GM12878 (cell line): ENCODE data around the gene TMEM140. TPM values are rescaled to one million over a fixed set of nuclear protein-coding genes. Genes with fewer than 3 reads are reported as not detected.

Experiments used
- ATAC-seq: fragments of 200-7000 bp; cut with Tn5 transposase; 3 replicates; pipeline ENCODE4 v1.9.1; 2020; ENCODE audit warnings: mild to moderate bottlenecking, moderate library complexity
- BruUV-seq: library from RNA; stranded (reverse); fragments of 400-500 nt; replicated peaks from 2 replicates; lab custom pipeline; 2021; lab: Mats Ljungman, UMichigan
- CTCF ChIA-PET: fragments of 300-600 bp; sonication (Branson Sonifier 250); formaldehyde crosslinking; extraction: SDS; loops from one replicate; lab custom pipeline; 2021; ENCODE audit warnings: inconsistent platforms; lab: Yijun Ruan, JAX
- POLR2A ChIA-PET: fragments of 350-600 bp; formaldehyde crosslinking; extraction: SDS; loops from one replicate; lab custom pipeline; 2021; ENCODE audit warnings: inconsistent platforms; lab: Charles Lee
- RAD21 ChIA-PET: fragments of 300-600 bp; sonication (Branson Sonifier 250); formaldehyde crosslinking; loops from one replicate; lab custom pipeline; 2023; ENCODE audit warnings: antibody characterized with exemption; ENCODE audit not compliant: unreplicated experiment; lab: Charles Lee
- SMC1A ChIA-PET: fragments of 300-600 bp; sonication (Branson Sonifier 250); formaldehyde crosslinking; loops from one replicate; lab custom pipeline; 2023; ENCODE audit not compliant: unreplicated experiment, uncharacterized antibody; lab: Charles Lee
- DNase-seq: peaks from one replicate; pipeline ENCODE4 v3.0.0-alpha.2; 2011; ENCODE audit warnings: low read depth, low spot score
- FAIRE-seq: peaks from 3 replicates; lab custom pipeline; 2011; peaks lifted over from hg19 to GRCh38; lab: Jason Lieb, UNC
- H2AFZ ChIP-seq: 2 replicates; pipeline ENCODE4 v1.6.0; 2011; ENCODE audit warnings: low read depth, low read length, control low read depth; ENCODE audit not compliant: control insufficient read depth
- H3K27ac ChIP-seq: 2 replicates; pipeline ENCODE4 v1.5.1; 2011; ENCODE audit warnings: control low read depth; ENCODE audit not compliant: control insufficient read depth, insufficient read depth
- H3K27me3 ChIP-seq, 2 experiments: replicated peaks in 1 of 2; 2 replicates each; pipeline versions ENCODE4 v1.6.0 to v1.6.1; 2011; ENCODE audit warnings: low read length in 1 of 2; ENCODE audit not compliant: control insufficient read depth in 2 of 2, insufficient read depth in 2 of 2
- H3K36me3 ChIP-seq, 2 experiments: 2 replicates each; pipeline ENCODE4 v1.5.1; 2011; ENCODE audit warnings: low read length in 1 of 2; ENCODE audit not compliant: control insufficient read depth in 2 of 2, insufficient read depth in 2 of 2
- H3K4me1 ChIP-seq: 2 replicates; pipeline ENCODE4 v1.6.1; 2011; ENCODE audit warnings: mild to moderate bottlenecking, low read length, moderate library complexity, mixed read lengths; ENCODE audit not compliant: control insufficient read depth, insufficient read depth
- H3K4me2 ChIP-seq: 2 replicates; pipeline ENCODE4 v1.6.0; 2011; ENCODE audit warnings: control low read depth; ENCODE audit not compliant: control insufficient read depth, insufficient read depth
- H3K4me3 ChIP-seq: fragments of 200-600 bp; sonication (generic); 2 replicates; pipeline ENCODE4 v1.5.1; 2016
- H3K79me2 ChIP-seq: 2 replicates; pipeline ENCODE4 v1.6.0; 2011; ENCODE audit warnings: low read length; ENCODE audit not compliant: control insufficient read depth, insufficient read depth
- H3K9ac ChIP-seq: 2 replicates; pipeline ENCODE4 v1.8.0; 2011; ENCODE audit warnings: low read length, control low read depth, mixed read lengths; ENCODE audit not compliant: control insufficient read depth, insufficient read depth
- H3K9me3 ChIP-seq: replicated peaks from 3 replicates; pipeline ENCODE4 v1.5.1; 2011; ENCODE audit warnings: mild to moderate bottlenecking, low read length; ENCODE audit not compliant: control insufficient read depth, insufficient read depth
- H4K20me1 ChIP-seq: 2 replicates; pipeline ENCODE4 v1.6.0; 2011; ENCODE audit not compliant: control insufficient read depth, insufficient read depth
- BACH1 ChIP-seq: fragments of 450-650 bp; IDR thresholded peaks from 2 replicates; pipeline ENCODE4 v1.6.1; 2017; ENCODE audit warnings: mild to moderate bottlenecking, borderline replicate concordance
- CHD1 ChIP-seq: IDR thresholded peaks from 2 replicates; pipeline ENCODE4 v1.6.1; 2012; ENCODE audit warnings: low read depth, low read length, improper control_type of control experiment
- CHD2 ChIP-seq: IDR thresholded peaks from 2 replicates; pipeline ENCODE4 v1.6.1; 2011; ENCODE audit warnings: low read depth, low read length, improper control_type of control experiment, borderline replicate concordance
- EED ChIP-seq: sonication (generic); IDR thresholded peaks from 2 replicates; pipeline ENCODE4 v1.6.1; 2016; ENCODE audit warnings: antibody characterized with exemption, low read depth
- ESRRA ChIP-seq: IDR thresholded peaks from 2 replicates; pipeline ENCODE4 v1.6.1; 2012; ENCODE audit warnings: mild to moderate bottlenecking, low read length, improper control_type of control experiment
- FOXK2 ChIP-seq: fragments of 450-650 bp; IDR thresholded peaks from 2 replicates; pipeline ENCODE4 v1.6.1; 2017; ENCODE audit warnings: mild to moderate bottlenecking, moderate library complexity
- FOXM1 ChIP-seq: IDR thresholded peaks from 2 replicates; pipeline ENCODE4 v1.6.1; 2012; ENCODE audit warnings: low read depth, mild to moderate bottlenecking, inconsistent platforms, low read length, moderate library complexity
- GABPA ChIP-seq: IDR thresholded peaks from 2 replicates; pipeline ENCODE4 v1.6.1; 2014; ENCODE audit warnings: antibody characterized with exemption, low read depth, mild to moderate bottlenecking, inconsistent platforms
- HDAC6 ChIP-seq: fragments of 200-600 bp; sonication (generic); IDR thresholded peaks from one replicate; pipeline ENCODE4 v1.8.0; 2017; ENCODE audit warnings: antibody characterized with exemption; ENCODE audit not compliant: unreplicated experiment
- IKZF1 ChIP-seq: fragments of 450-650 bp; conservative IDR thresholded peaks from 2 replicates; pipeline ENCODE4 v1.6.1; 2017; ENCODE audit warnings: antibody characterized with exemption, mild to moderate bottlenecking
- NFXL1 ChIP-seq: fragments of 450-650 bp; IDR thresholded peaks from 2 replicates; pipeline ENCODE4 v1.6.1; 2017; ENCODE audit warnings: antibody characterized with exemption, mild to moderate bottlenecking, borderline replicate concordance
- NKRF ChIP-seq: fragments of 450-650 bp; conservative IDR thresholded peaks from 2 replicates; pipeline ENCODE4 v1.6.1; 2017; ENCODE audit warnings: mild to moderate bottlenecking, moderate library complexity
- PAX5 ChIP-seq: IDR thresholded peaks from 2 replicates; pipeline ENCODE4 v1.6.1; 2011; ENCODE audit warnings: low read depth, low read length, borderline replicate concordance
- POU2F2 ChIP-seq: IDR thresholded peaks from 3 replicates; pipeline ENCODE4 v1.6.1; 2011; ENCODE audit warnings: low read depth, mild to moderate bottlenecking, low read length, borderline replicate concordance
- SMARCA5 ChIP-seq: fragments of 450-650 bp; IDR thresholded peaks from 2 replicates; pipeline ENCODE4 v1.6.1; 2017; ENCODE audit warnings: mild to moderate bottlenecking
- SRF ChIP-seq, 2 experiments: IDR thresholded peaks; 2 replicates each; pipeline ENCODE4 v1.6.1; 2011; ENCODE audit warnings: low read depth in 2 of 2, low read length in 2 of 2, mild to moderate bottlenecking in 1 of 2, moderate library complexity in 1 of 2
- ZNF207 ChIP-seq: fragments of 450-650 bp; IDR thresholded peaks from 2 replicates; pipeline ENCODE4 v1.6.1; 2014; ENCODE audit warnings: antibody characterized with exemption, mild to moderate bottlenecking, borderline replicate concordance
- ZNF687 ChIP-seq: fragments of 450-650 bp; IDR thresholded peaks from 2 replicates; pipeline ENCODE4 v1.6.1; 2017; ENCODE audit warnings: mild to moderate bottlenecking, moderate library complexity
- WGBS: methylation state at CpG from one replicate; pipeline ENCODE4 v1.1.6; 2016; ENCODE audit warnings: low lambda C conversion rate; ENCODE audit not compliant: insufficient replicate concordance, insufficient coverage; ENCODE audit errors: missing lambda C conversion rate; 5-methylcytosine and 5-hydroxymethylcytosine counted together
- in situ Hi-C: fragments of 300-500 bp; cut with MboI; formaldehyde crosslinking; loops from 9 replicates; pipeline ENCODE4 v1.14.3; 2018; ENCODE audit warnings: mixed read lengths
- intact Hi-C: fragments of 100-400 bp; cut with micrococcal nuclease; formaldehyde crosslinking; loops from one replicate; pipeline ENCODE4 v1.14.2; 2022; ENCODE audit not compliant: unreplicated experiment
- polyA plus RNA-seq, 11 experiments: library from polyadenylated mRNA; depleted of rRNA in 4 of 11; unstranded in 6 of 11; stranded (reverse) in 5 of 11; fragments of >200 nt; fragmentation: Nextera tagmentation in 4 of 11; fragmentation: Illumina TruSeq in 1 of 11; extraction: Ambion mirVana in 4 of 11; extraction: Trizol in 1 of 11; gene quantifications; 1 replicate in 1 of 11; 2 replicates in 10 of 11; pipeline versions ENCODE4 v1.2.1 to v1.2.3, GENCODE V29; 2011 to 2016; ENCODE audit warnings: inconsistent platforms in 2 of 11, missing spikeins in 2 of 11, low read depth in 1 of 11
- total RNA-seq, 4 experiments: library from RNA; depleted of rRNA in 3 of 4; stranded (reverse); fragments of >200 nt in 3 of 4; fragmentation: Illumina TruSeq in 1 of 4; extraction: Trizol in 1 of 4; gene quantifications; 2 replicates each; pipeline versions ENCODE4 v1.2.1 to v1.2.3, GENCODE V29; 2013 to 2021

Gene TMEM140
- total and polyA plus RNA-seq, 10 of the 15 experiments (the other 5 are each of a cell fraction or from before 2014, with no cell fraction given): 0.85 to 20.7 (median 3.3) TPM

GRCh38 chr7:135170274-135170997 lies 22.6 kb downstream of the TMEM140 start, which contains the start of gene CYREN:
TSS of gene CYREN (minus strand) at chr7:135170707. CDS start at chr7:135168922, 1,785 bp downstream.
- H3K27me3 ChIP-seq: no peaks in the 10 kb centered on the region
- ChIA-PET SMC1A (interaction anchor here (0.8 to 13.1 kb wide), 22 partner anchors 10 to 537 kb away, joined by 3 to 158 read pairs (median 6); partner anchors contain the start of genes AGBL3, TMEM140 and WDR91), CTCF (interaction anchor here (0.6 to 12.2 kb wide), 26 partner anchors 10 to 537 kb away, joined by 3 to 157 read pairs (median 4); partner anchors contain the start of genes AGBL3, BPGM, TMEM140 and WDR91), RAD21 (interaction anchor here (1.0 to 11.6 kb wide), 23 partner anchors 10 to 622 kb away, joined by 3 to 151 read pairs (median 5); partner anchors contain the start of genes AGBL3, AKR1B15, TMEM140 and WDR91), POLR2A (interaction anchor here (0.7 to 15.9 kb wide), 14 partner anchors 10 to 536 kb away, joined by 3 to 169 read pairs (median 18); partner anchors contain the start of genes AGBL3, TMEM140 and WDR91)
- peaks cover 24% of the 10 kb centered on the region for H3K4me1 ChIP-seq
- no TSS peak for BruUV-seq
- H3K9ac ChIP-seq: peak within 1 kb of the TSS; percentile 73
- peak within 1 kb of the TSS; percentile 81 for H2AFZ ChIP-seq
- peaks cover 21 to 24% of the 10 kb centered on the region in 2 experiments for H3K36me3 ChIP-seq
- no peaks in the 10 kb centered on the region; the same call in 1 of the 2 replicates for H4K20me1 ChIP-seq
- no peak for FAIRE-seq
- peak; percentile 78 for ATAC-seq
- intact Hi-C loops: loop anchor here (1.0 to 5.0 kb wide), 4 partner anchors 22 to 538 kb away; partner anchors contain the start of genes AGBL3, BPGM and TMEM140
- no peaks in the 10 kb centered on the region for H3K9me3 ChIP-seq
- H3K4me3 ChIP-seq: peak within 1 kb of the TSS; percentile 84
- WGBS: 1% methylated on average over 74 of the region's 77 CpGs
- DNase-seq: no peak
- peak within 1 kb of the TSS; percentile 99 for H3K4me2 ChIP-seq
- peaks cover 71% of the 10 kb centered on the region for H3K79me2 ChIP-seq
- H3K27ac ChIP-seq: peak within 1 kb of the TSS; percentile 96
- in situ Hi-C loops: no loop called here
- TF ChIP-seq NKRF (peak; percentile 84), FOXM1 (no peak), GABPA (peak; percentile 94), CHD2 (peak; percentile 76), EED (peak; percentile 89), FOXK2 (no peak), ZNF687 (peak; percentile 86), IKZF1 (peak; percentile 99), NFXL1 (no peak), POU2F2 (0 out of 3 replicates have a peak, but pooled peaks have one; percentile 65), SMARCA5 (peak; percentile 79; the same call in 1 of the 2 replicates), BACH1 (peak; percentile 91), SRF (IDR thresholded peaks at IDR 0.05; ENCODE audit: low read depth in 2 of 2, low read length in 2 of 2) (peak in 1 of 2 experiments; percentile 58; a peak in 1 of 4 replicates), CHD1 (peak; percentile 91), PAX5 (peak; percentile 16; the same call in 1 of the 2 replicates), HDAC6 (no peak), ZNF207 (peak; percentile 56), ESRRA (peak; percentile 43; the same call in 1 of the 2 replicates)
